ENCODE data around the gene ADAM12.
"Not testable (repeated sequence)": the region's sequence is repeated elsewhere in the genome, so short reads cannot be mapped to it uniquely, and the experiment has no call there.

The ADAM12 gene

DNA sequence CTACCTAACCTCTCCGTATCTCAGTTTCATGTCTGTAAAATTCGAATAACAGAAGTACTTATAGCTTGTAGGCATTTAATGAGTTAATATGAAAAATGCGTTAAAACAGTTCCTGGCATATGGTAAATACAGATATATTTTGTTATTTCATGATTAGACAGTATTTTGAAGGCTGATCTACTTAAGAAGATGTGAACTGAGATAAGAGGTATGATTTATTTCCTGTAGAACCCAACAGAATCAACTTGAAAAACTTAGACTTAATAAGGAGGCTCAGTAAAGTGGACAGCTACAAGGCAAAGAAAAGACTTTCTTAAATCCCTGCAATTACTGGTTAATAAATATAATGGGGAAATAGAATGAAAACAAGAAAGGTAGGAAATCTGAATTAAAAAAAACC lies 388.6 kb downstream of the ADAM12 start:
- no peak for DNase-seq

DNA sequence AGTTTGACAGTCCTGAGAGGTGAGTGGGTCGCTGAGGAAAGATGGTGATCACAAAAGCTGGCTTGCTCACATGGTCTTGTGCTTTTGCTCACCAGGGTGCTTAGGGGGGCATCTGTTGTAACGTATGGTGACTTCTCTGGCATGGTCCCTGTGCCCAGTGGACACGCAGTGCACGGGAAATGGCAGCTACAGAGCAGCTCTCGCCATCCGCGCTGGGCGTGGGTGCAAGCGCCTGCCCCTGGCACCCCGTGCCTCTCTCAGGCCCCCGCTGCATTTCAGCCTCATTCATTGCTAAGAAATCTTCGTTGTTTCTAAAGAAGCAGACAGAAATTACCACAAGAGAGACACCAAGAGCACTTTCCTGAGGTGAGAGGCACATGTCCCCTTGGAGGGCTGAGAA lies 390.7 kb downstream of the ADAM12 start:
- DNase-seq = no peak

DNA sequence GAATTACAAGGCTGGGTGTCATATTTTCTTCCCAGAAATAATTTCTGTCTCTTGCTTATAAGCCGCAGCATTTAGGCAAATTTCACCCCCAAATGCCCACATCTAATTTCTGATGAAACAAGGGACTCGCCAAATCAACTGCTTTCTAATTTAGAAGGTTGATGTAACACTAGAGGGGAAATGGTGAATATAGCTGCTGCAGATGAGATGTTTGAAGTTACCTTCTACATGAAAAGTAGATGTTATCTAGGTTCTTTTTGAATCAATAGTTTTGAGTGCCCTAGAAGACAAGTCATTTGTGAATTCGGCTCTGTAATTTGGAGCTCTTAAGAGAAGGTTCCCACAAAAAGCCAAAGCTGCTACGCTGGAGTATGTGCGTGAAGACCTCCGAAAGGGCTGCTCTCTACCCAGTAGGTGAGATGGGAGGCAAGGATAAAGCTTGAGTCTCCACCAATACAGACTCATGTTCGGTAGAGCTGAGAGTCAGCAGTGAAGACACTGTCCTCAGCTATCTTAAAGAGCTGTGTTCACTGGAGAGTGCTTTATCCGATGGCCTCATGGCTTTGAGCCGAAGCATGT lies 392.5 kb downstream of the ADAM12 start:
- DNase-seq = no peak

DNA sequence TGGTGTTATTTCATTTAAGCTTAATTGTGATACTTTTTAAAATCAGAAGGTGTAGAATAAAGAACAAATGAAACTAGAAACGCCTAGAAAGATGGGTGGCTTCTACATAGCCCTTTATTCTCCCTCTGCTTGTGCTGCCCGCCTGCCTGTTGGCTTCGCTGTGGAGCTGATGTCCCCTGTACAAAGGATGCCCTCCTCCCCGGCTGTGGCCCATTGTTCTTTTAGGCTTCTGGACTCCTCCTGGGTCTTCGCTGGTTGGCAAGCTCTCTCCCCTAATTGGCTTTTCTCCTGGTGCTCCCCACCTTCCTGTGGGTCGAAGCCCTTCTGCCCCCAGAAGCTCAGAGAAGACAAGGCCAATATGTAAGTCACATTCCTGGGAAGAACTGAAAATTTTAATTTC lies 393.7 kb downstream of the ADAM12 start:
- DNase-seq = no peak

DNA sequence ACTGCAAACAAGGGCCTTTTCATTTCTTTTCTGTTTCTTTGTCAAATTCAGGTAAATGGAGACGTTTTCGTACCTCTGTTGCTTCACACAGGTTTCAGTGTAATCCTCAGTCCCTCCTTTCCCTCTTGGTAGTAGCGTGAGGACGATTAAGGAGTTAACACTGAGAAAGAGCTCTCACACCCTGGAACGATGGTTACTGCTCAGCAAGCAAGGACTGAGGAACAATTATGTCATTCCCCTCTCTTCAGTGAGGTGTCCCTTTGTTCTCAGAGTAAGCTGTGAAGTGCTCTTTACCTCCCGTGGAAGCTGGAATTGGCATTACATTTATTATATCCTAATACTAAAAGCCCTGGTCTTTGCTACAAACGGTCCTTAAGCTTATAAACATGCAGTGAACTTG lies 396.0 kb downstream of the ADAM12 start:
- no peak for DNase-seq

DNA sequence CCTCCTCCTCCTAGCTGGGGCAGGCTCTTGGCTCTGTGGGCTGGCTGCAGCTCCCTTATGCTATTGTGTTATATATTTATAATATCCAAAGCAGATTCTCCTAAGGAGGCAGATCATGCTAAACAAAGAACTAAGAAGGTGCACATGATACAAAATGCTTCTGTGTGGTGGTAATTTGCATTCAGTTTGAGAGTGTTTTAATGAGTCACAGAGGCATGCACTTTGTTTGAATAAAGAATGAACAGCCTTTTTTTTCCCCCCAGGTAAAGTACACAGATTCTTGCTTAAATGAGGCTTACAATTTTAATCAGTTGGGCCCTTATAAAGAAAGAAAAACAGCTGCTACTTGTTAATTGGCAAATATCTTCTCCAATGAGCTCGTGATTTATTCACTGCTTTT lies 396.9 kb downstream of the ADAM12 start:
- no peak for DNase-seq

DNA sequence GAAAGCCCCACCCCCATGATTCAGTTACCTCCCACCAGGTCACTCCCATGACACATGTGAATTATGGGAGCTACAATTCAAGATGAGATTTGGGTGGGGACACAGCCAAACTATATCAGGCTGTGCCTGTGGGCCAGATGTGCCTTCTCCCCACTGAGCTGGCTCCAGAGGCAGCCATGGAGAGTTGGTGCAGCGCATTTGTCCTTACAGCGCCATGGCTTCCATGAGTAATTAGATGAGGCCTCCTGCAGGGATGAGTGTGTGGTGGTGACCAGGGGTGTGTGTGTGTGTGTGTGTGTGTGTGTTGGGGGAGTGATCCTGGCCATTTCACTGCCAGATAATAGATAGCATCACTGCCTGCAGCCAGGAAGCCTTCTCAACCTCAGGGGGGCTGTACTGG lies 397.3 kb downstream of the ADAM12 start:
- no peak for DNase-seq

DNA sequence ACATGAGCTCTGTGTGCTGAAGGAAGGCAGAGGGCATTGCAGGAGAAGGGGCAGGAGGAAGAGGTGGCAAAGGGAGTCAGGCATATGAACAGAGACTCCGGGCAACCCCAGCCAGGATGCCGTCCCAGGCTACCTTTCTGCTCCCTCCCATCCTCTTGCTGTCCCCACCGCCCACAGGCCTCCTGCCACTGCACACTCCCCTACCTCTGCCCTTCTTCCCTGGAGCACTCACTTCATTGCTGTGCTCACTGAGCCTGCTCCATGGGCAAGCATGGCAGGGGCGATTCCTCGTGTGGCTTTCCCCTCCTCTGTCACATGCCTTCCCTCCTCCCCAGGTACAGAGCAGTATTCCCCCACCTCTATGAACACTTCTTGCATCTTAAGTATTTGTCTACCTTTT lies 398.5 kb downstream of the ADAM12 start:
- no peak for DNase-seq

DNA sequence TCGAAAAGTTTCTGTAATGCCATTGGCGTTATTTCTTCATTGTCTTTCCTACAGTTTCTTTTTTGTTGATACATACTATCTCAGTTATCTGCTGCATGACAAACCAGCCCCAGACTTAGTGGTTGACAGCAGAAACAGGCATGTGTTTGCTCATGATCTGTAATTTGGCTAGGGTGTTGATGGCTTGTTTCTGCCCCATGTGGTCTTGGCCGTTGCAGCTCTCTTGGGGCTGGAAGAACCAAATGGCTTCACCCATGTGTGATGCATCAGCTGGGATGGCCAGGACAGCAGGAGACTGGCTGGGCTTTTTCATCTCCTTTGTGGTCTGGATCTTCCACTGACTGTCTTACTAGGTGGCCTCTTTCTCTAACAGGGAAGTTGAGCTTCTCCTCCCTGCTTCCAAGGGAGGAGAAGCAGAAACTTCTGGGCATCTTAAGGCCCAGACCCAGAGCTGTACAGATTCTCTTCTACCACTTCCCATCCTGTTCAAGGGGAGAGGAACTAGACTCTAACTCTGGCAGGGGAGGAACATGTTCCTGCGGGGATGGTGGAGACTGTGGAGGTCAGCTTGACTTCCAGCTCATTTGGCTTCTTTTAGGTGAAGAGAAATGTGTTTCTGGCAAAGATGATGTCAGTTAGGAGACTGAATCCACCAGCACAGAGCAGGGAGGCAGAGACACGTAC lies 402.6 kb downstream of the ADAM12 start:
- DNase-seq = no peak

DNA sequence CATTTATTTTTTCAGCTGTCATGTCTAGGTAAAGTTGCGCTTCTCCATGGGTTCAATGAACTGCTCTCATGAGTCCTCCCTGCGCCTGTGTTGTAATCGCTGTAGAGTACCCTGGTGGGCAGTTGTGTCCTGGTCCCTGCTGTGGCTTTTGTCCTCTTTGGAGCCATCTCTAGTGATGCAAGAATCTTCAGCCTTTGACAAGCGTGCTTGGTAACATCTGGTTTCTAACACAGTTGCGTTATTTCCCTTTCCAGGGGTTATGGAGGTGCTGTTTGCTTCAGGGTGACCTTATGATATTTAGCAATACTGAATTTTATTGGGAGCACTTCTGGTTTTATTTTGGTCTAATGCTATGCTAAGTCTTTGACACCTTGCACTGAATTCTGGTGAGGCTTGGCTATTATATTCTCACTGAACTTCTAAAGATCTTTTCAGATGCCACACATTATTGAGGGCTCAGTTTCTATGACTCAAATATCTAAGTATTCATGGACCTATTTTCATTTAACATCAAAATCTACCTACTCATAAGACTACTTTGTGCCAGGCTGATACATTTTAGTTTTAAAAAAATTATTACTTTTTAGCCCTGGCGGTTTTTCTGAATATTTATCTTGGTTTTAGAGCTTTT lies 403.3 kb downstream of the ADAM12 start:
- DNase-seq = no peak

DNA sequence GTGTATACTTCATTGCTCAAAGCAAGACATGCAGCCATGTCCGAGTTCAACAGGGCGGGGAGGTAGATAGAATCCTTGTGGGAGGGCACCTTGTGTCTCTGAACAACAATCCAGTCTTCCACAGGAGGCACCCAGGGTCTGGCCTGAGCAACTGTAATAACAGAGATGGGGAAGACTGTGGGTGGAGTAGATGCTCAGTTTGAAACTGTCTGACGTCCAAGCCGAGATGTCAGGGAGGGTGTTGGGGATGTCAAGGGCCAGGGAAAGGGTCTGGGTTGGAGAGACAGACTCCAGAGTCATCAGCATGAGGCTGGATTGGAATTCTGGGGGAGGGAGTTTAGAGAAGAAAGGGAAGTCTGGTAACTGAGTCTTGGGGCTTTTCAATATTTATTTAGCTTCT lies 403.9 kb downstream of the ADAM12 start:
- no peak for DNase-seq

DNA sequence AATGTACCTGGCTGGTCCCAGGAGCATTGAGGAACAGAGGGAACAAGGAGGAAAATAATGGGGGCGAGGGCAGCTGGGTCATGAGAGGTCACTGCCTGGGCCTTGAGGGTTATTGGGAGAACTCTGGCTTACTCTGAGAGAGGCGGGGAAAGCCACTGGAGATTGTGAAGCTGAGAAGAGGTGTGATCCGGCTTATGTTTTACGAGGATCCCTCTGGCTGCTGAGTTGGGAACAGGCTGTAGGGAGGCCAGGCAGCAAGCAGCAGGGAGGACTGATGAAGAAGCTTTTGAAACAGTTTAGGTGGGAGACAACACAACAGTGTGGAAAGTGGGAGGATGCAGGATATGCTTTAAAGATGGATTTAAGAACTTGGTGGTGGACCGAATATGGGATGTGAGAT lies 404.6 kb downstream of the ADAM12 start:
- DNase-seq = no peak

DNA sequence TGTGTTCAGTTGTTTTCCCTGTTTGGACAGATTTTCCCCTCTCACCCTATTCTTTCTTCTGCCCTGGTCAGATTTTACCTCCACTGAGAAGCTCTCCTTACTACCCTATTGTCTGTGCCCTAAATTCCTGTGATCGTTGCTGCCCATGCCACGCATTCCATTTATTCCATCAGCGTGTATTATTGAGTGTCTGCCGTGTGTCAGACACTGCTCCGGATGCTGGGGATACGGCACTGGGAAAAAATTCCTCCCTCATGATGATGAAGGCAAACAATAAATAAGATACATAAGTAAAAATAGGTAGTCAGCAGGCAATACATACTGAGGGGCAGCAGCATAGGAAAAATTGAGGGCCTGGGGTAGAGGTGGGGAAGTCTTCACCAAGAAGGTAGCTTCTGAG lies 405.1 kb downstream of the ADAM12 start:
- no peak for DNase-seq

DNA sequence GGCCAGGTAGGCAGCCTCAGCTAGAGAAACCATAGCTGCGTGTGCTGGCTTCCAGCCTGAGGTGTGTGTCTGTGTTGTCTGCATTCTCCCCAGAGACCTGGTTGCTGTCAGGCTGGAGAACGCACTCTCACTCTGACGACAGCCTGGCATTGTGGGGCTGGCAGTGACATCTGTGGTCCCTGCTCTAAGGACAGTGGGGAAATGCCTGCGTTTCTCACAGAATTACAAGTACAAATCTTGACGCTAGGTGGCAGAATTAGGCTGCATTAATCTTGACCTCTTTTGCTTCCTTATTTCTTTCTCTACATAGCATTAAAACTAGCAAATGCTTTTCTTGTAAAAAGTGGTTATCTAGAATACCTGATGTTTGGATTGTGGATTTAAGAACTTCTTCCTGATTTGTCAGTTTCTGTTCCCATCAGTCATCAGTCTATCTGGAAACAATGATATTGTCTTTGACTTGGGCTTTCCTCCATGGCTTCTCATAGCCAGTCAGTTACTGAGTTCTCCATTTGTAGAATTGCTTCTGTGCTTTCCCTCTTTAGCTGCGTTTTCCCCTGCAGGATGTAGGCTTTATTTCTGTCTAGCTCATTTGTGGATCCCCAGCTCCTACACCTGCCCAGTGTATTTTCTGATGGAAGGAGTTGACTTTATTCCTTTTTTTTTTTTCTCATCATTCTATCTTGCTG lies 405.9 kb downstream of the ADAM12 start:
- peak; percentile 24 for DNase-seq

DNA sequence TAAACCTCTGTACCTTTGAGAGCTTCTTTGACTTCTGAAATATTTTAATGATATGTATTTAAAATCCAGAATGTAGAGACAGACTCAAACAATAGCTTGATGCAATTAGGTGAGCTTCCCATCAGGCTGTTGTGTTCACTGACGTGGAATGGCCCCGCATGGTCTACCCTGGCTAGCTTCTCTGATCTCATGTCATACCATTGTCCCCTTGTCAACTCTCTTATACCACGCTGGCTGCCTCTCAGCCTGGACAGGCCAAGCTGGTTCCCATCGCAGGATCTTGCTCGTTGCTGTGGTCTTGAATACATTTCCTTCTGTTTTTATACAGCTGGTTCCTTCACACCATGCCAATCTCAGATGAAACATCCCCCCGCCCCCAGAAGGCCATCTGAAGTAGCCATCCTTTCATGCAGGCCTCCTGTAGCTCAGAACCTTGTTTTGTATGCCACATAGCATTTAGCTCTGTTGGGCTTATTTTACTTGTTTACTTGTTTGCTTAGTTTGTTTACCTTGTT lies 407.7 kb downstream of the ADAM12 start:
- no peak for DNase-seq

DNA sequence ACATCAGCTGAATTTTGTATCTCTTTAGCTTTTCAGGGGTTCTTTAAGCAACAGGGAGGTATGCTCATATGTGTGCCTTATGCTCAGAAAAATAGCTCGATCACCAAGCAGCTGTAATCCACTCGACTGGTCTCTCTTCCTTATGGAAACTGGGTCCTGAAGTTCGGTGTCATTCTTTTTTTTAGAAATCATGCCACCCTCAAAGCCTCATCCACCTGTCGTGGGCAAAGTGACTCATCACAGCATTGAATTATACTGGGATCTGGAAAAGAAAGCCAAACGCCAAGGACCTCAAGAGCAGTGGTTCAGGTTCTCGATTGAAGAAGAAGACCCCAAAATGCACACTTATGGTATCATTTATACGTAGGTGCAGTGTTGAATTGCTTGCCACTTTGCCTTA lies 408.3 kb downstream of the ADAM12 start:
- no peak for DNase-seq

DNA sequence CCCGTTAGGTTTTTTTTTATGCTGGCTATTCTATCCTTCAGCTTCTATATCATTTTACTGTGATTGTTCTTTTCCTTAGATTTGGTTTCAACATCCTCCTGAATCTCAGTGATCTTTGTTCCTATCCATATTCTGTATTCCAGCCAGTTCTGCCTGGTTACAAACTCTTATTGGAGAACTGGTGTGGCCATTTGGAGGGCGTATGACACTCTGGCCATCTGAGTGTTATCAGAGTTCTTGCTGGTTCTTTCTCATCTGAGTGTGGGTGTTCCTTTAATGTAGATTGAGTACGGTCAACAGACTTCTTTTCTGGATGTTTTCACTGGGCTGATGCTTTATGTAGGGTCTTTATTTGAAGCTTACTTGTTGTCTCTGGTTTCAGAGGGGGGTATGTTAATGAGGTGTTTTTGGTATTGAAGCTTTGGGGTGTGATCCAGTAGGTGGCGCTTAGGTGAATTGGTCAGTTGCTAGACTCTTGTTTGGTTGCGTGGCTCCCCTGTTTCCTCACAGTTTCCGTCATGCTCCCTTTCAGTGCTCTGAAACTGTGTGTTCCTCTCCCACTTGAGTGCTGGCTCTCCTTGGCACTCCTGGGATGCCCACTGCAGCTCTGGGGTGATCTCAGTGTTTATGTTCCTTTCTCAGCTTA lies 411.2 kb downstream of the ADAM12 start:
- no peak for DNase-seq

DNA sequence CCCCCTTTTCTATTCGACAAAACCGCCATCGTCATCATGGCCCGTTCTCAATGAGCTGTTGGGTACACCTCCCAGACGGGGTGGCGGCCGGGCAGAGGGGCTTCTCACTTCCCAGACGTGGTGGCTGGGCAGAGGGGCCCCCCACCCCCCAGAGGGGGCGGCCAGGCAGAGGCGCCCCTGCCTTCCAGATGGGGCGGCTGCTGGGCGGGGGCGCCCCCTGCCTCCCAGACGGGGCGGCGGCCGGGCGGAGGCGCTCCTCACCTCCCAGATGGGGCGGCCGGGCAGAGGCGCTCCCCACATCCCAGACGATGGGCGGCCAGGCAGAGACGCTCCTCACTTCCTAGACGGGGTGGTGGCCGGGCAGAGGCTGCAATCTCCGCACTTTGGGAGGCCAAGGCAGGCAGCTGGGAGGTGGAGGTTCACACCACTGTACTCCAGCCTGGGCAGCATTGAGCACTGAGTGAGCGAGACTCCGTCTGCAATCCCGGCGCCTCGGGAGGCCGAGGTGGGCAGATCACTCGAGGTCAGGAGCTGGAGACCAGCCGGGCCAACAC lies 418.1 kb downstream of the ADAM12 start:
- not testable (repeated sequence) for DNase-seq

DNA sequence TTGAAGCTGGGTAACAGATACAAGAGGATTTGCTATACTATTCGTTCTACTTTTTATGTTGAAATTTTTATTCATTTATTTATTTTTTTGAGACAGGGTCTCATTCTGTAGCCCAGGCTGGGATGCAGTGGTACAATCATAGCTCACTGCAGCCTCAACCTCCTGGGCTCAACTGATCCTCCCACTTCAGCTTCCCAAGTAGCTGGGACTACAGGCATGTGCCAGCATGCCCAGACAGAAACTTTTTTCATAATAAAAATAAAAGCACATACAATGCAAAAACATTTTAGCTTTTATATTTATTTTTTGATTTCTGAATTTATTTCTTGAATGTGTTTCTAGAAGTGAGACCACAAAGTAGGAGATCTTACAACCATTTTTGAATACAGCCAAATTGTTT lies 420.7 kb downstream of the ADAM12 start:
- DNase-seq = no peak

DNA sequence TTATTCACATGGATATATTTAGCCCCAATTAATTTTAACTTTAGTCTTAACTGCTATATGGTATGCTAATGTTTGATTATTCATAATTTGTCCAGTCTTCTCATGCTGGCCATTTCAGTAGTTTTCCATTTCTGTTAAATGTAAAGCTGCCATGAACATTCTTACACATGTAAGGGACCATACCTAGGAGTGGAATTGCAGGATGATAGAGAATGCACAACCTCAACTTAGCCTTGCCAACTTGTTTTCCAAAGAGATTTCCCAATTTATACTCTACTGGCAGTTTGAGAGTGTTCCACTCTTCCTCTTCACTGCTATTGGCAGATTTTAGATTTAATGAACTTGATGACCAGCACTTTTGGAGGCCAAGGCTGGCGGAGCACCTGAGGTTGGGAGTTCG lies 423.7 kb downstream of the ADAM12 start:
- no peak for DNase-seq

Data from KG1 (cell line).